HEK293T (cell line): ENCODE data around the gene TFIP11.

Experiments used
- CTCF ChIA-PET: fragments of 350-600 bp; formaldehyde crosslinking; extraction: SDS; loops from one replicate; lab custom pipeline; 2021; ENCODE audit warnings: antibody characterized with exemption, inconsistent platforms; lab: Yijun Ruan, JAX
- POLR2A ChIA-PET: fragments of 350-600 bp; formaldehyde crosslinking; extraction: SDS; loops from one replicate; lab custom pipeline; 2020; ENCODE audit warnings: antibody characterized with exemption, inconsistent platforms; lab: Yijun Ruan, JAX
- DNase-seq: peaks from one replicate; pipeline ENCODE4 v3.0.0; 2012; ENCODE audit warnings: mixed read lengths; ENCODE audit errors: extremely low spot score
- ARNT ChIP-seq: fragments of 450-650 bp; IDR thresholded peaks from 2 replicates; pipeline ENCODE4 v1.6.1; 2017; ENCODE audit warnings: mild to moderate bottlenecking
- BHLHE40 ChIP-seq: fragments of 450-650 bp; IDR thresholded peaks from 2 replicates; pipeline ENCODE4 v1.6.1; 2016; ENCODE audit warnings: mild to moderate bottlenecking, moderate library complexity, borderline replicate concordance
- CTBP1 ChIP-seq: fragments of 450-650 bp; IDR thresholded peaks from 2 replicates; pipeline ENCODE4 v1.6.1; 2016; ENCODE audit warnings: borderline replicate concordance
- ELF4 ChIP-seq: fragments of 450-650 bp; IDR thresholded peaks from 2 replicates; pipeline ENCODE4 v1.6.1; 2017; ENCODE audit warnings: antibody characterized with exemption
- FOXA1 ChIP-seq: fragments of 450-650 bp; IDR thresholded peaks from 2 replicates; pipeline ENCODE4 v1.6.1; 2016; ENCODE audit warnings: mild to moderate bottlenecking
- FOXK2 ChIP-seq: fragments of 450-650 bp; IDR thresholded peaks from 2 replicates; pipeline ENCODE4 v1.6.1; 2016; ENCODE audit warnings: mild to moderate bottlenecking
- FOXM1 ChIP-seq: fragments of 450-650 bp; IDR thresholded peaks from 2 replicates; pipeline ENCODE4 v1.6.1; 2017; ENCODE audit warnings: mild to moderate bottlenecking, borderline replicate concordance
- HDGF ChIP-seq: fragments of 450-650 bp; IDR thresholded peaks from 2 replicates; pipeline ENCODE4 v1.6.1; 2017; ENCODE audit warnings: antibody characterized with exemption, borderline replicate concordance
- L3MBTL2 ChIP-seq: fragments of 450-650 bp; conservative IDR thresholded peaks from 2 replicates; pipeline ENCODE4 v1.6.1; 2016; ENCODE audit warnings: mild to moderate bottlenecking
- LEF1 ChIP-seq: fragments of 450-650 bp; IDR thresholded peaks from 2 replicates; pipeline ENCODE4 v1.6.1; 2017; ENCODE audit warnings: mild to moderate bottlenecking, borderline replicate concordance
- NFRKB ChIP-seq: fragments of 450-650 bp; IDR thresholded peaks from 2 replicates; pipeline ENCODE4 v1.6.1; 2016; ENCODE audit warnings: mild to moderate bottlenecking, moderate library complexity
- PKNOX1 ChIP-seq: fragments of 450-650 bp; IDR thresholded peaks from 2 replicates; pipeline ENCODE4 v1.6.1; 2016
- SP1 ChIP-seq: fragments of 450-650 bp; IDR thresholded peaks from 2 replicates; pipeline ENCODE4 v1.6.1; 2017
- SUZ12 ChIP-seq: fragments of 450-650 bp; IDR thresholded peaks from 2 replicates; pipeline ENCODE4 v1.6.1; 2016; ENCODE audit warnings: mild to moderate bottlenecking
- TARDBP ChIP-seq: fragments of 450-650 bp; IDR thresholded peaks from 2 replicates; pipeline ENCODE4 v1.6.1; 2016
- ZNF384 ChIP-seq: fragments of 450-650 bp; IDR thresholded peaks from 2 replicates; pipeline ENCODE4 v1.6.1; 2016

The TFIP11 gene

GRCh38 chr22:26450453-26451185, 61.7 kb downstream of the TFIP11 start:
- POLR2A ChIA-PET = no interaction called here
- CTCF ChIA-PET = no interaction called here
- no peak for TF ChIP-seq NFRKB
- no peak for TF ChIP-seq SUZ12
- TF ChIP-seq LEF1 = no peak
- TF ChIP-seq TARDBP = no peak
- DNase-seq = no peak

- TF ChIP-seq FOXA1 (no peak), TARDBP (no peak), CTBP1 (no peak), SP1 (no peak), ARNT (no peak), PKNOX1 (no peak), FOXM1 (no peak)
- ChIA-PET POLR2A (no interaction called here), CTCF (interaction anchor here (0.6 kb wide), 1 partner anchor 14 kb away, joined by 3 read pairs; no protein-coding TSS in a partner anchor)
- DNase-seq = no peak
Observed at GRCh38 chr22:26448941-26449340, 63.3 kb downstream of the TFIP11 start.

- no peak for DNase-seq
- POLR2A ChIA-PET = no interaction called here
- CTCF ChIA-PET = no interaction called here
- TF ChIP-seq PKNOX1 (no peak), TARDBP (no peak), ELF4 (no peak), FOXM1 (no peak), FOXA1 (no peak), L3MBTL2 (no peak), NFRKB (no peak), CTBP1 (no peak)
Observed at GRCh38 chr22:26448334-26448733, 63.9 kb downstream of the TFIP11 start.

- DNase-seq = no peak
- no peak for TF ChIP-seq ZNF384
- no peak for TF ChIP-seq NFRKB
- no peak for TF ChIP-seq SP1
- no peak for TF ChIP-seq FOXK2
- no peak for TF ChIP-seq L3MBTL2
- TF ChIP-seq ARNT = no peak
- no peak for TF ChIP-seq FOXA1
- no peak for TF ChIP-seq HDGF
- TF ChIP-seq LEF1 = no peak
- no peak for TF ChIP-seq PKNOX1
- TF ChIP-seq BHLHE40 = no peak
- no peak for TF ChIP-seq FOXM1
- no peak for TF ChIP-seq ELF4
- POLR2A ChIA-PET = no interaction called here
- CTCF ChIA-PET = interaction anchor here (0.7 kb wide), 1 partner anchor 85 kb away, joined by 3 read pairs; no protein-coding TSS in a partner anchor
Observed at GRCh38 chr22:26447584-26448329, 64.5 kb downstream of the TFIP11 start.

GRCh38 chr22:26446808-26447515, 65.3 kb downstream of the TFIP11 start:
- no peak for DNase-seq
- TF ChIP-seq TARDBP (no peak), ARNT (no peak), FOXK2 (no peak), L3MBTL2 (no peak), ZNF384 (no peak), NFRKB (no peak), FOXM1 (no peak), CTBP1 (no peak), SP1 (no peak), ELF4 (no peak)
- CTCF ChIA-PET = interaction anchor here (0.7 kb wide), 1 partner anchor 84 kb away, joined by 3 read pairs; no protein-coding TSS in a partner anchor

GRCh38 chr22:26445577-26446275, 66.5 kb downstream of the TFIP11 start:
- ChIA-PET POLR2A (interaction anchor here (0.9 kb wide), 1 partner anchor 16 kb away, joined by 4 read pairs; no protein-coding TSS in a partner anchor), CTCF (no interaction called here)
- no peak for DNase-seq
- no peak for TF ChIP-seq PKNOX1
- TF ChIP-seq FOXK2 = no peak
- TF ChIP-seq SP1 = no peak
- TF ChIP-seq ZNF384 = no peak
- TF ChIP-seq FOXA1 = no peak
- TF ChIP-seq ELF4 = no peak
- no peak for TF ChIP-seq SUZ12
- TF ChIP-seq NFRKB = no peak
- TF ChIP-seq LEF1 = no peak
- no peak for TF ChIP-seq CTBP1
- no peak for TF ChIP-seq FOXM1

More at GRCh38 chr22:26446808-26447515, 65.3 kb downstream of the TFIP11 start:
- POLR2A ChIA-PET = no interaction called here
